Measurements from ENCODE around the gene CDC42BPB. TPM values are rescaled to one million over a fixed set of nuclear protein-coding genes. Genes with fewer than 3 reads are reported as not detected.

The CDC42BPB gene
- total RNA-seq, 2 experiments from 2014 or later: 6.4 to 7.4 TPM

DNA sequence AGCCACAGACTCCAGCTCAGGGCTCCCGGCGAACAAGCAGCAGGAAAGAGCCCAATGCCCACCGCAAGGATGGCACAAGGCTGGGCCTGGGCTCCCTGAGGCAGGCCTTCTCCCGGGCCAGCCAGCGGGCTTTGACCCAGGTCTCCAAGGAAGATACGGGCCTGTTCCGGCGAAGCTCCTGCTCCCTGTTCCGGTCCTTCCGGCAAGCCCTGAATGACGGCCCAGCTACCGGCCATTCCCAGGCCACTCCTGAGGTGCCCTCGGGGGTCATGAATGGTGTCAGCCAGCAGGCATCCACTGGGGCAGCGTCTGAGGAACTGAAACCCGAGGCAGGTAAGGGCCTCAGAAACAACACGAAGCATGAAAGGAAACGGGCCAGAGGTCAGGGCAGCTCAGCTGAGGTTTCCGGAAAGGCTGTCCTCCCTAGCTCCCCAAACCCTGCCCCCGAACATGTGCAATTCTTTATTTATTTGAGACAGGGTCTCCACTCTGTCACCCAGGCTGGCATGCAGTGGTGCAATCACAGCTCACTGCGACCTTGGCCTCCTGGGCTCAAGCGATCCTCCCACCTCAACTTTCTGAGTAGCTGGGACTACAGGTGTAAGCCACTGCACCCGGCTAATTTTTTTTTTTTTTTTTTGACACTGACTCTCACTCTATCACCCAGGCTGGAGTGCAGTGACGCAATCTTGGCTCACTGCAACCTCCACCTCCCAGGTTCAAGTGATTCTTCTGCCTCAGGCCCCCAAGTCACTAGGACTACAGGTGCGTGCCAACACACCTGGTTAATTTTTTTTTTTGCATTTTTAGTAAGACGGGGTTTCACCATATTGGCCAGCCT, 43.2 kb upstream of the CDC42BPB start:
- DNase-seq: no peak
- no peaks in the 10 kb centered on the region for H3K36me3 Mint-ChIP-seq
- H3K9me3 Mint-ChIP-seq: no peaks in the 10 kb centered on the region
- POLR2A ChIA-PET: interaction anchor here (1.0 kb wide), 1 partner anchor 21 kb away, joined by 3 read pairs; no protein-coding TSS in a partner anchor
- intact Hi-C loops (cut with micrococcal nuclease): no loop called here
- no peak overlapping the region for H3K27ac Mint-ChIP-seq
- no peak overlapping the region for H3K4me3 Mint-ChIP-seq
- peaks cover 7% of the 10 kb centered on the region for H3K4me1 Mint-ChIP-seq (ENCODE audit: low read depth)
- peaks cover 24% of the 10 kb centered on the region for H3K27me3 Mint-ChIP-seq
- CTCF ChIA-PET: no interaction called here

DNA sequence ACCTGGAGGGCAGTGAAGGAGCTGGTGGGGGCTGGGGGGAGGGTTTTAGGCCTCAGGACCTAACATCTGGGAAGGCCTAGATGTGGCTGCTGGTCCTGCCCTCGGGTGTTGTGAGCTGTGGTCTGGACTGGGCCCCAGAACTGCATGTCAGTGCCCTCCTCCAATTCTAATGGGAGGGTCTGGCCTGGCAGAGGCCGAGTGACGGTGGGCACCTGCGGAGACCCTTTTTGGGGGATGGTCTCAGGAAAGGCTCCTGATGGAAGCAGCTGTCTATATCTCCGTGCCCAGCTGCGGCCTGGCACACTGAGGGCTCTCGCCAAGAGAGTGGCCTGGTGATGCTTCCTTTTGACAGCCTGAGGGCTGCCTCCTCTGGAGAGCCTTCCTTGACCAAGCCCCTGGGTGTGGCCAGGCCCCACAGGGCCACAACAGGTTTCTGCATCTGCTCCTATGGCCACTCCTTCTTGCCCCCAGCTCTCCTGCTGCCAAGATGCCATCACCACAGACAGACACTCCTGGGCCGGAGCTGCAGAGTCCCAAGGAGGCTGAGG, 42.5 kb upstream of the CDC42BPB start:
- Mint-ChIP-seq H3K4me3 (no peak overlapping the region), H3K9me3 (no peaks in the 10 kb centered on the region), H3K36me3 (no peaks in the 10 kb centered on the region), H3K27ac (no peak overlapping the region), H3K27me3 (peaks cover 18% of the 10 kb centered on the region), H3K4me1 (ENCODE audit: low read depth) (peaks cover 2% of the 10 kb centered on the region)
- ChIA-PET POLR2A (interaction anchor here (1.0 kb wide), 1 partner anchor 21 kb away, joined by 3 read pairs; no protein-coding TSS in a partner anchor), CTCF (no interaction called here)
- intact Hi-C loops (cut with micrococcal nuclease): no loop called here
- DNase-seq: no peak

DNA sequence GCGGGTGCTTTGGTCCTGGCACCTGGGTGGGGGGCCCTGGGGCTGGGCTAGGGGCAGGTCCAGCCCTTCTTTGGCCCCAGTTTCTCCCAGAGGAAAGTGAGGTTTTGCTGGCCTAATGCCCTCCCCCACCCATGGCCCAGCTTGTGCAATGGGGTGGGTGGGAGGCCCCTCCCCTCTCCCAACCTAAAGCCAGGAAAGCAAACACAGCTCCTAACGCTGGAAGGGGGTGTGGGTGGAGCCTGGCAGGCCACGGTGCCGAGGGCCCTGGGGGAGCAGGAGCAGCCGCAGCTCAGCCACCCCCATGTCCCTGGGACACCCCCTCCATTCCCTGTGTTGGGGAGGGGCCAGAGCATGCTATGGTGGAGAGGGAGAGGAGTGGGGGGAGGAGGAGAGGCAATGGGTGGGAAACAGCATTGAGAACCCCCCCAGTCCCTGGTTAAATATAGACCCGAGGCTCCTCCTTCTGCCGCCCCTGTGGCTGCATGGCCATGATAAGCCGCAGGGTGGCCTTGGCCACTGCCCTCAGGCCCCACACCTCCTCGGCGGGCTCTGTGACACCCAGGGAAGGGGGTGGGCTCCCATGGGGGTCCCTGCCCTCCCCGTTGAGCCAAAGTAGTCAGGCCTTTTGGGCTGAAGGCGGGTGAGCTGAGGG, 41.9 kb upstream of the CDC42BPB start:
- DNase-seq: no peak
- H3K9me3 Mint-ChIP-seq: no peaks in the 10 kb centered on the region
- H3K4me3 Mint-ChIP-seq: no peak overlapping the region
- POLR2A ChIA-PET: interaction anchor here (1.0 kb wide), 1 partner anchor 20 kb away, joined by 3 read pairs; no protein-coding TSS in a partner anchor
- H3K4me1 Mint-ChIP-seq (ENCODE audit: low read depth): peaks cover 2% of the 10 kb centered on the region
- no peak overlapping the region for H3K27ac Mint-ChIP-seq
- H3K36me3 Mint-ChIP-seq: no peaks in the 10 kb centered on the region
- peaks cover 14% of the 10 kb centered on the region for H3K27me3 Mint-ChIP-seq
- intact Hi-C loops (cut with micrococcal nuclease): no loop called here
- CTCF ChIA-PET: no interaction called here

DNA sequence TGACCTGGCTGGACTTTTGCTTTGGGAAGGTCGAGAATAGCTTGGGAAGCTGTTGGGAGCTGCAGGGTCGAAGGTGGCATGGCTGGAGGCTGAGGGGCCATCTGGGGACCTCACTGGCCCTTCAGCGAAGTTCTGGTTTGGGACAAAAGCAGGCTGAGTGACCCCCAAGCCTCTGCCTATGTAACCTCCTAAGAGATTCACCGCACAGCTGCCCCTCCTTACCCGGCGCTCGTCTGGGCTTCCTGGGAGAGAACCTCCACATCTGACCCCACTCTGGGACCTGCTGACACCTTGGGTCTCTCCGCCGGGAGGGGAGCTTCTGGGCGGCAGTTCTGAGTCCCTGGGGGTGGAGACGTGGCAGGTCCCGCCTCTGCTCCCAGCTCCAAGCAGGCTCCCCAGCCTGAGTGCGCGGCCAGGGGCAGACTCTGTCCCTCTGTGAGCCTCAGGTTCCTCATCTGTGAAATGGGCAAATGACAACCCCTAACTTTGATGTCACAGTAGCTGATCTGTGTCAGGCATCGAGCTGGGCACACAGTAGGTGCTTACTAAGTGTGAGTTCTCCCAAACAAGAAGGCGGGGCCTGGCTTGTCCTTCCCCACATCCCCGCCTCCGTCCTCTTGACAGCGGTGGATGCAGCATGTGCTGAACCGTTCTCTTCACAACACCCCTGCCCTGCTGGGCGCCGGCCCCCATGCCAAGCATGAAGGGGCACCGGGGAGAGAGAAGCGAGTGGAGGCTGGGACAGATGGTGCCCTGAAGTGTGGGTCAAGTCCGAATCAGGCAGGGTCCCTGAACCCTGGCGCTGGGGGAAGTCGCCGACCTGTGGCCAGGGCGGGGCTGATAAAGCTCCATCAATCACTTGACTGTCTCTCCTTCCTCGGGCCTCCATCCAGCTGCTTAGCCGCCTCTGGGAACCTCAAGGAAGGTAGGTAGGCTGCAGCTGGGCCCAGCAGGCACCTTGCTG, 40.9 kb upstream of the CDC42BPB start:
- Mint-ChIP-seq H3K36me3 (no peaks in the 10 kb centered on the region), H3K4me3 (no peak overlapping the region), H3K27ac (no peak overlapping the region), H3K27me3 (peaks cover 8% of the 10 kb centered on the region), H3K4me1 (ENCODE audit: low read depth) (no peaks in the 10 kb centered on the region), H3K9me3 (no peaks in the 10 kb centered on the region)
- no peak for DNase-seq
- intact Hi-C loops (cut with micrococcal nuclease): no loop called here
- ChIA-PET POLR2A (no interaction called here), CTCF (interaction anchor here (0.6 kb wide), 1 partner anchor 626 kb away, joined by 3 read pairs; no protein-coding TSS in a partner anchor)

DNA sequence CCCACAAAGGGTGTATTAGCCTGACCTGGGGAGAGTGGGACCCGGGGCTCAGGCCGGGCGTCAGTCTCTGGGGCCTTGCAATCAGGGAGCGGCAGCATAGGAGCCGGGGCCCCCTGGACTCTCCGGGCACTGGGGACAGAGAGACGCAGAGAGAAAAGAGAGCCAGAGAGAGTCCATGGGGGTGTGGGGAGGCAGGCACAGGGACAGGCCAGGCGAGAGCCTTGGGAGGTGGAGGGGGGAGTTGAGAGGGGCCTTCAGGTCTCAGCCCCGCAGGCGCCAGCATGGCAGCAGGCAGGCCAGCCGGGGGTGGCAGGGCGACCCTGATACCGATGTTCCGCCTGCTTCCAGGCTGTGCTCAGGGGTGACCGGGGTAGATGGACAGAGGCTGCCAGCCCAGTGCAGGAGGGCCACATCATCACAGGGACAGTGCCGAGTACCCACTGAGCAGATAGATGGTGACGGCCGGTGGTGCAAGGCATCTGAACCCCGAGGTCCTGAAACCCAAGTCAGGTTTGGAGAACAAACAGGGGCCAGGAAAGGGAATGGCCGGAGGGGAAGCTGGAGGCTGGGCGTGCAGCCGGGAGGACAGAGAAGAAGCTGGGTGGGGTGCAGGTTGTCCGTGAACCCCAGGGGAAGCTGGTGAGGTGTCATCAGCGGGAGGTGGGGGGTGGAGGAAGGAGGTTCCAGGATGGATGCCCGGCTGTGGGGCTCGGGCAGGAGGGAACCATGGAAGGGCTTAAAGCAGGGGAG, 40.1 kb upstream of the CDC42BPB start:
- intact Hi-C loops (cut with micrococcal nuclease): no loop called here
- H3K27me3 Mint-ChIP-seq: peaks cover 8% of the 10 kb centered on the region
- CTCF ChIA-PET: interaction anchor here (0.6 to 3.4 kb wide), 2 partner anchors 8 to 626 kb away, joined by 3 to 34 read pairs; no protein-coding TSS in a partner anchor
- no peaks in the 10 kb centered on the region for H3K9me3 Mint-ChIP-seq
- no peaks in the 10 kb centered on the region for H3K4me1 Mint-ChIP-seq (ENCODE audit: low read depth)
- POLR2A ChIA-PET: no interaction called here
- no peak overlapping the region for H3K4me3 Mint-ChIP-seq
- no peak overlapping the region for H3K27ac Mint-ChIP-seq
- DNase-seq: no peak
- H3K36me3 Mint-ChIP-seq: no peaks in the 10 kb centered on the region

DNA sequence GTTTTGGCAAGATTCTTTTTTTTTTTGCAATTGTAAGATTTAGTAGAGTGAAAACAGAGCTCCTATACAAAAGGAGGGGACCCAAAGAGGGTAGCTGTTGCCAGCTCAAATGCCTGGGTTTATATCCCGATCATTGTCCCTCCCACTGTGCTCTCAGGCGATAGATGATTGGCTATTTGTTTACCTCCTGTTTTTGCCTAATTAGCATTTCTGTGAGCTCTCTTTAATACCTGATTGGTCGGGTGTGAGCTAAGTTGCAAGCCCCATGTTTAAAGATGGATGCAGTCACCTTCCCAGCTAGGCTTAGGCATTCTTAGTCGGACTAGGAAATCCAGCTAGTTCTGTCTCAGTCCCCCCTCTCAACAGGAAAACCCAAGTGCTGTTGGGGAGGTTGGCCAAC, 39.0 kb upstream of the CDC42BPB start:
- Mint-ChIP-seq H3K27ac (no peak overlapping the region), H3K4me1 (ENCODE audit: low read depth) (no peaks in the 10 kb centered on the region), H3K9me3 (no peaks in the 10 kb centered on the region), H3K4me3 (no peak overlapping the region), H3K27me3 (peaks cover 4% of the 10 kb centered on the region), H3K36me3 (no peaks in the 10 kb centered on the region)
- POLR2A ChIA-PET: no interaction called here
- no peak for DNase-seq
- CTCF ChIA-PET: interaction anchor here (1.0 to 3.4 kb wide), 2 partner anchors 9 kb away, joined by 6 to 34 read pairs; no protein-coding TSS in a partner anchor
- intact Hi-C loops (cut with micrococcal nuclease): no loop called here

DNA sequence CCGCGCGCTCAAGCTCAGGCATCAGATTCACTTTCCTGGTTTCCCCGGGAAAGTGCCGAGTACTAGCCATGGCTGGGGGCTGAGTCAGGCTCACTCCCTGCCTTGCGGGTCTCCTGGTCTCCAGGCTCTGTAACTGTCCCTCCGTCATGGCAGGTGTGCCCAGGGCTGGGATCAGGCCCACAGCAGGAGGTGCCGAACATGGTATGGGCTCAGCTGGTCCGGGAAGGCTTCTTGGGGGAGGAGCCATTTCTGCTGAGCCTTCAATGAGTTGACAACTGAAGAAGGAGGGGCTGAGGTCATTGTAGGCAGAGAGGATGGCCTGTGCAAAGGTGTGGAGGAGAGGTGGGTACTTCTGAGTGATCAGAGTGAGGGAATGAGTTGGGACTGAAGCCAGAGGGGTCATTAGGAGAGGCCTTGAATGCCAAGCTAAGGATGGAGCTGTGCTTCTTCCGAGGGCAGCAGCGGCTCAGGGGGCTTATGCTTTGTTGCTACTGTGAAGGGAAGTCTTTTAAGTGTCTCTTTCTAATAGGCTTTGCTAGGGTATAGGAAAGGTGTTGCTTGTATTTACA, 37.9 kb upstream of the CDC42BPB start:
- H3K36me3 Mint-ChIP-seq: no peaks in the 10 kb centered on the region
- H3K27ac Mint-ChIP-seq: no peak overlapping the region
- intact Hi-C loops (cut with micrococcal nuclease): no loop called here
- ChIA-PET POLR2A (no interaction called here), CTCF (interaction anchor here (0.6 to 3.4 kb wide), 2 partner anchors 10 to 401 kb away, joined by 3 to 34 read pairs; no protein-coding TSS in a partner anchor)
- H3K27me3 Mint-ChIP-seq: peaks cover 3% of the 10 kb centered on the region
- no peaks in the 10 kb centered on the region for H3K9me3 Mint-ChIP-seq
- no peak overlapping the region for H3K4me3 Mint-ChIP-seq
- H3K4me1 Mint-ChIP-seq (ENCODE audit: low read depth): peaks cover 3% of the 10 kb centered on the region
- DNase-seq: no peak

DNA sequence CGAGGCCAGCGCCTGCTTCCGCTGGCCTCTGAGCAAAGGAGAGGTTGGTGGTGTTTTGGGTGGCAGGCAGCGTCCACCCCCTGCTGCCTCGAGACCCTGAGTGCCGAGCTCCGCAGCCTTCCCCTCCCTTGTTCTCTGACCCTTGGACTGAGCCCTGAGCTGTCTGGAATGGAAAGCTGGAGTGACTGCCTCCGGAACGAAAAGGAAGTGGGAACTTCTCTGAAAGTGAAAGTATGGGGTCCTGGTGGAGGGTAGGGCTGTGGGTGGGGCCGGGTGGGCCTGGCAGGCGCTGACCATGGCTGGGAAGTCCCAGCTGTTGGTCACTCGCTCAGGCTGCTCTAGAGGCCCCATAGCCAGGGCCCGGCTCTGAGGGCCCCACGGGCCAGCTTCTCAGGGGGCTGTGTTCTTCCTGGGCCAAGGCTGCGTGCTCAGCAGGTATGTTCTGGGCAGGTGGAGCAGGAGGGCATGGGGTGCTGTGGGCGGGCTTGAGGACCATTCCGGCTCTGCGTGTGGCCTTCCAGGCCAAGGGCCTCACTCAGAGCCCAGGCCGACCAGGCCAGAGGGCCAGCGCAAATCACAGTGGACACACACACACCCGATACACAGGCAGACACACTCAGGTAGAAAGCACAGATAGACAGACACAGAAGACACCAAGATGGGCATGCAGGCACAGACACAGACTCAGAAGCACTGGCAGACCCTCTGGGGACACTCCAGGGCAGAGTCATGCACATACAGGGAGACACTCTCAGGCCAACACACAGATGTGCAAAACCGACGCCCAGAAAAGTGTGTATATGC, 37.3 kb upstream of the CDC42BPB start, which contains the start of gene EXOC3L4:
Gene EXOC3L4, plus strand, starts transcription at position 320 of the 804 bp plus-strand sequence. CDS start 5,495 bp downstream, outside the sequence.
- no peaks in the 10 kb centered on the region for H3K9me3 Mint-ChIP-seq
- no peak within 1 kb of the TSS for H3K4me3 Mint-ChIP-seq
- H3K27ac Mint-ChIP-seq: no peak within 1 kb of the TSS
- intact Hi-C loops (cut with micrococcal nuclease): no loop called here
- H3K36me3 Mint-ChIP-seq: no peaks in the 10 kb centered on the region
- ChIA-PET POLR2A (no interaction called here), CTCF (interaction anchor here (0.8 to 3.4 kb wide), 3 partner anchors 11 to 459 kb away, joined by 3 to 34 read pairs (median 3); no protein-coding TSS in a partner anchor)
- no peak for DNase-seq
- peaks cover 3% of the 10 kb centered on the region for H3K27me3 Mint-ChIP-seq
- peaks cover 3% of the 10 kb centered on the region for H3K4me1 Mint-ChIP-seq (ENCODE audit: low read depth)

DNA sequence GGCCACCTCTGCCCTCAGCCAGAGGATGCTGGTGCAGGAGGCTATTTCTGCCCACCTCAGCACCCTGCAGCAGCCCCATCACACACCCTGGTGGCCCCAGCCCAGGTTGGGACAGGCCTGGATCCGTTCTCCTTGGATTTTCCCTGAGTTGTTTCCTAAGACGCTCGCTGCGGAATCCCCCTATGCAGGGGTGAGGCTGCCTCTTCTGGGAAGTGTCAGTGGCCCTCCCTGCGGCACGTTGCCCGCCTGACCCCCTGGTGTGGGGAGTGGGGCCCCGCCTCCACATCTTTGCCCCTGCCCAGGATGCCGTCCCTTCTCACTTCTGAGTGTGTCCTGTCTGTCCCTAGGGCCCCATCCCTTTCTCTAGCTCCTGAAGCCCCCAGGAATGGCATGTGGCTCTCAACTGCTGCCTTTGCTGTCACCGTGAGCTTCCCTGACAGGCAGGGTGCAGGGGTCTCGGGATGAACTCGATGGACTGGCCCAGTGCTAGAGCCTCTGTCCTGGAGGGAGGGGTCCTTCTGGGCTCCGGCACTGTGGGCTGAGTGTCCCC, 36.6 kb upstream of the CDC42BPB start:
- Mint-ChIP-seq H3K36me3 (no peaks in the 10 kb centered on the region), H3K9me3 (no peaks in the 10 kb centered on the region), H3K27me3 (peaks cover 3% of the 10 kb centered on the region), H3K27ac (no peak overlapping the region), H3K4me3 (no peak overlapping the region), H3K4me1 (ENCODE audit: low read depth) (peaks cover 3% of the 10 kb centered on the region)
- DNase-seq: no peak
- intact Hi-C loops (cut with micrococcal nuclease): no loop called here
- ChIA-PET CTCF (interaction anchor here (0.8 to 3.4 kb wide), 3 partner anchors 11 to 459 kb away, joined by 3 to 34 read pairs (median 3); no protein-coding TSS in a partner anchor), POLR2A (no interaction called here)

DNA sequence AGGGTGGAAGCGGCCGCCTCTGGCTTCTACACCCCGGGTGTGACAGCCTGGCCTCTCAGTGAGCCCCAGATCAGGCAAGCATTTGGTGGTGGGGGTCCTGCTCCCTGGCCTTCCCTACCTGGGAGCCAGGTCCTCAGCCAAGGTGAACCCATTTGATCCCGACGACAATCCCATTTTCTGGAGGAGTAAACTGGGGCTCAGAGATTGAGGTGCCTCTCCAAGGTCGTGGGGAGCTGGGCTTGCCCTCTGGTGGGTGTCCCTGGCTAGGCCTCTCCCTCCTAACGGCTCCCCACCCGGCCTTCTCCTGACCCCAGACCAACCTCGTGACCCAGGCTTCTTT, 34.5 kb upstream of the CDC42BPB start:
- Mint-ChIP-seq H3K4me3 (no peak overlapping the region), H3K27me3 (peaks cover 3% of the 10 kb centered on the region), H3K27ac (no peak overlapping the region), H3K4me1 (ENCODE audit: low read depth) (peaks cover 3% of the 10 kb centered on the region), H3K9me3 (no peaks in the 10 kb centered on the region), H3K36me3 (no peaks in the 10 kb centered on the region)
- CTCF ChIA-PET: interaction anchor here (1.0 to 3.3 kb wide), 3 partner anchors 14 to 397 kb away, joined by 3 to 16 read pairs (median 6); no protein-coding TSS in a partner anchor
- intact Hi-C loops (cut with micrococcal nuclease): no loop called here
- no peak for DNase-seq
- POLR2A ChIA-PET: no interaction called here

Data from activated CD4-positive, alpha-beta memory T cell treated with anti-CD3 and anti-CD28 coated beads for 36 hours (primary cell).